Jurkat, Clone E6-1 (cell line): ENCODE measurements around the gene GRPEL1. TPM values are rescaled to one million over a fixed set of nuclear protein-coding genes. Genes with fewer than 3 reads are reported as not detected.
"Not testable (repeated sequence)": the region's sequence is repeated elsewhere in the genome, so short reads cannot be mapped to it uniquely, and the experiment has no call there.

ENCODE experiments used
- DNase-seq: peaks from one replicate; pipeline ENCODE4 v3.0.0-alpha.2; 2011; ENCODE audit warnings: low read depth, low spot score
- H3K4me3 ChIP-seq: 2 replicates; pipeline ENCODE4 v1.5.1; 2011; ENCODE audit warnings: mild to moderate bottlenecking, low read length, control low read depth, moderate library complexity
- polyA plus RNA-seq: library from polyadenylated mRNA; unstranded; fragments of >200 nt; gene quantifications from one replicate; pipeline ENCODE4 v1.2.1, GENCODE V29; 2012; ENCODE audit warnings: missing spikeins; ENCODE audit not compliant: insufficient read length, insufficient read depth

Gene GRPEL1
- 106 TPM for polyA plus RNA-seq

DNA sequence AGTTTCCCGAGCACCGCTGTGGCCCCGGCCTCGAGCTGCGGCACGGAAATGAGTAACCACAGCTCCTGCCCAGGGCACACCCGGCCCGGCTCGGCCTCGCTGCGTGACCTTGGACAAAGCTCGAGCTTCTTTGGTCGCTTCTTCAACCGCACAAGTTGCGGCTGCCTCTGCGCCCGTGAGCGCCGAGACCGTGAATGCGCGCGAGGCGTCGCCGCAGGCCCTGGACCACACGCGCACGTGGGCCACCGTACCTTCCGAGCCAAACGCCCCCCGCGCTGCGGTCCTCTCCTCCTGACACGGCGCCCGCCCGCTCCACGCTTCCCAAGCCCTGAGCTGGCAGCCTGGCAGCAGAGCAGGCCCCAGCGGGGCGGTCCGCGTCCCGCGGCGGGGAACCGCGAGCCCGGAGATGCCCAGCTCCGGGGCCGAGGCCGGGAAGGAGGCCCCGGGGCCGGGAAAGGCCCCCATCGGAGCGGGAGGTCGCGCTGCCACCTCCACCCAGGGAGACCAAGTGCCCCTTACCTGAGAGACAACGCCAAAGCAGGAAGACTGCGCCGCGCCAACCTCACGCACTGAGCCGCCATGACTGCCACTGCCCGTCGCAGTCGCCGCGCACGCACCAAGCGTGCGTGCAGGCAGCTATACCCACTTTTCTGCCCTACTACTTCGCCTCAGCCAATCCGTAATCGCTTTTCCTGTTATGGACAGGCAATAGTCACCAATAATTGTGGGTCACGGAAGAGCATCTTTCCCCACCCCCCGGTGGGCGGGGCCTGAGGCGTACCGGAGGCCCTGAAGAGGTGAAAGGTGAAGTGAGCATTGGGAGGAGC is at the start of gene GRPEL1:
TSS of gene GRPEL1 (minus strand) at position 613 of the 827 bp plus-strand sequence. CDS start at position 581, 32 bp downstream.
- H3K4me3 ChIP-seq, result peak within 1 kb of the TSS; percentile 90
- DNase-seq, result peak; percentile 99

DNA sequence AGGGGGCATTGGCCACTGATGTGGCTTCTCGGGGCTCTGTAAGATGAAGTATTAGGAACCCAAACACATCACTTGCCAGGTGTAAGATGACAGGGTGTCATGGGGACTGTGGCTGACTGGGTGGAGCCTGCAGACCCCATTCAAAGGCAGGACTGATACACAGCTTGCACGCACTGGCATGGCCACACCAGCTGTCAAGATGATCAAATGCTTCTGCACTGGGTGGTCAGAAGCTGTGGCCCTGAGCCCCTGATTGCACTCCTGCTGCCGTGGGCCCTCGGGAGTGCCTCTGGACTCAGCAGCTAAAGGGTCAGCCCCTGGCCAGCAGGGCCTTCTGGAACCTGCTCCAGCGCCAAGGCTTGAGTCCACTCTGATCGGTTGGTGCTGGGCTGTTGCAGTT is 48.8 kb upstream of the GRPEL1 start:
- no peak for DNase-seq
- H3K4me3 ChIP-seq, result no peak overlapping the region

- no peak overlapping the region for H3K4me3 ChIP-seq
- no peak for DNase-seq
Observed at GRCh38 chr4:7115557-7116340, 47.9 kb upstream of the GRPEL1 start.

- DNase-seq, result no peak
- no peak overlapping the region for H3K4me3 ChIP-seq
Observed at GRCh38 chr4:7112656-7113055, 44.8 kb upstream of the GRPEL1 start.

DNA sequence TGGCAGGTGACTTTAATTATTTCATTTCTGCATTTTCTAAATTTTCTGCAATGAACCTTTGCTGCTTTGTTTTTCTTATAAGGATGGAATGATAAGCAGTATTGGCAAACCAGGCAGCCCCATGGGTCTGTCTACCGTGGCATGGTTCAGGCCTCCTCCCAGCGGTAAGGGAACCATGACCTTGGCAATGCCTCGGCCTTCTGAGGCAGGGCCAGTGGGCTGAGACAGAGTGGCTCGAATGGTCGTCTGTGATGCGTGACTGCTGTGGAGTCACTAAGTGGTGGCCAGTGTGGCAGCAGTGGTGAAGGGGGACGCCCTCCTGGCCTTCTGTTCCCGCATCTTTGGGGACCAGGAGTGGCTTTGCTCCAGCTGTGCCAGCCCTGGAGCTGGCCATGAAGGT is 43.6 kb upstream of the GRPEL1 start:
- no peak overlapping the region for H3K4me3 ChIP-seq

DNA sequence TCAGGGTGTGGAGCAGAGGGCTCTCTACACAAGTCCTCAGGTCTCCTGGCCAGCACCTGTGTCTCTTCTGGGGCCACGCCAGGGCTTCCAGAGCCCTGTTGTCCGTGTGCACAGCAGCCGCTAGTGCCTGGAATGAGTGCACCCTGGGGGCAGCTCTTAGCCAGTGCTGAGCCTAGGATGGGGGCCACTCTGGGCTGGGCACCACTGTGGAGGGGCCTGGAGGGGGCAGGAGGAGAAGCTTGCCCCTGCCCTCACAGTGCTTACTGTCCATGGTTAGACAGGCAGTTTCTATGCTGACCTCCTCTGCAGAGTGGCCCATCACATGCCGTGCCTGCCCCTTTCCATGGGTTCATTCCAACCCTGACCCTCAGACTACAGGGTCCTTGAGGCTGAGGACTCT is 42.7 kb upstream of the GRPEL1 start:
- no peak for DNase-seq
- H3K4me3 ChIP-seq, result no peak overlapping the region

More for the DNA sequence above, 43.6 kb upstream of the GRPEL1 start:
- DNase-seq, result no peak

- DNase-seq, result no peak
- no peak overlapping the region for H3K4me3 ChIP-seq
Observed at GRCh38 chr4:7109169-7109568, 41.3 kb upstream of the GRPEL1 start.

DNA sequence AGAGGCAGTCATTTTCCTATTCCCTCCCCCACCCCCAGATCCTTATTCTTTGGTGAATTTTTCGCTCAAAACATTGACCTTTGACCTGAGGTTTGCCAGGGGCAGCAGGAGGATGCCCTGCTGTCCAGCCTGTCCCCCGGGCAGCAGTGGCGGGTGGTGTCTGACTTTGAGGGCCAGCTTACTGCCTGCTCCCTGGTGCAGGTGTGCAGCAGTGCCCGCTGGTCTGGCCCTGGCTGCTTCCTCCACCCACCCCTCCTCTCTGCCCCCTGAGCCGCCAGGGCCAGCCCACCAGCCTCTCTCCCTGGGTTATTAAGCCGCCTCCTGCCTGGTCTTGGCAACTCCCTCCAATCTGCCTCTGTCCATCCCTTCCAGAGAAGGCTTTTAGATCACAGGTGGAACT is 40.8 kb upstream of the GRPEL1 start:
- no peak overlapping the region for H3K4me3 ChIP-seq
- no peak for DNase-seq

- no peak for DNase-seq
- H3K4me3 ChIP-seq, result no peak overlapping the region
Observed at GRCh38 chr4:7108046-7108625, 40.3 kb upstream of the GRPEL1 start.

DNA sequence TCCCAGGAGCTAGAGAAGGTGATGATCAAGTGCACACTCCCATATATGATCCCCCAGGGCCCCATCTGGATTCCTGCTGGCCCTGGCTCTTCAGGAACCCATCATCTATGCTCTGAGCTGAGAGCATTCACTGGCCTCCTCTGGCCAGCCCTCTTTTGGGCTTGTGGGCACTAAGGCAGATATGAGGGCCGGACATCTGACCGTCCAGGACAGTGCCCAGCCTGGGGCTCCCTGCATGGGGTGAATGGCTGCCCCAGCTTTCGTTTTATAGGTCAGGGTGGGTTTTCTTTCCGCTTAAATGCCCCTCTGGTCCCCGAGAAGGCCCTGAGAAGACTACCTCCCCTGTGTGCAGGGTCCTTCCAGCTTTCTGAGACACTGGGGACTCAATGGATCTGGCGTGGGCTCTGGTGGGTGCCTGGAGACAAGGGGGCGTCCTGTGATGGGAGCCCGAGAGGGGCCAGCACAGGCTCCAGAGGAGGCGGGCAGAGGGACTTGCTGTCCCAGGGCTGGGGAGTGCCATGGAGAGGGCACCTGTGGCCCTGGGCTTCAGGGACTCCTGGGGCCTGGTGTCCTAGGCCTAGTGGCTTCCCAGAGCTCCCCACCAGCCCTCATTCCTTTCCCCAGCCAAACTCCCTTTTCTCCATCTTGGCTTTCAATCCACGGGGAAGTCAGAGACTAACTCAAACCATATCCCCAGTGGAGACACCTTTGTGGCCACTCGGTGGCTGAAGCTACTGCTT is 39.5 kb upstream of the GRPEL1 start:
- DNase-seq, result no peak
- H3K4me3 ChIP-seq, result no peak overlapping the region

GRCh38 chr4:7105276-7105675 is 37.4 kb upstream of the GRPEL1 start:
- no peak for DNase-seq
- H3K4me3 ChIP-seq, result no peak overlapping the region

DNA sequence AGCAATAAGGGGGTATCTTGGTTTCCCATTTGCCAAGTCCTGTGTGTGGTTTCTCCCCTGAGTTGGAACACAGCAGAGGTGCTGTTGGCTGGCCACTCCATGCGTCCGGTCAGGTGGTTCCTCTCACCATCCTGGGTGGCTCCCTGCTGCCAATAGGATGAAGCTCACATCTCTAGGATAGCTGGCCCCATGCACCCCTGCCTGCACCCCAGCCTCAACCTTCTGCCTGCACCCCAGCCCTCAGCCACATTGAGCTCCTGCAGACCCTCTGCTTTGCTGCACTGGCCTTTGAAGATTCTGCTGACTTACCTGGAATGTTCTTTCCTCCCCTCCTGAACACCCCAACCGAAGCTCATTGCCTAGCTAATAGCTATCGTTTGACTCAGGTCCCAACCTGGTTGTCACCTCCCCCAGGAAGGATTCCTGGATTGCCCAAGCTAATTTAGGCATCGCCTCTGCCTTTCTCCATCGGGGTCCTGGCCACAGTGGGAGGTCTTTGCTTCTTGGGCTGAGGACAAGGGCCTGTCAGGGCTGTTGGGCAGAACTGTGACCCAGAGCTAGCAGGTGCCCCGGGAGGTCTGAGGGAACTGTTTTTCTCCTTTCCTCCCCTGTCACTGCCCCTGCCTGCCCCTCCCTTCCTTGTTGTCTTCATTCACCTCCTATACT is 36.6 kb upstream of the GRPEL1 start:
- no peak overlapping the region for H3K4me3 ChIP-seq
- no peak for DNase-seq

DNA sequence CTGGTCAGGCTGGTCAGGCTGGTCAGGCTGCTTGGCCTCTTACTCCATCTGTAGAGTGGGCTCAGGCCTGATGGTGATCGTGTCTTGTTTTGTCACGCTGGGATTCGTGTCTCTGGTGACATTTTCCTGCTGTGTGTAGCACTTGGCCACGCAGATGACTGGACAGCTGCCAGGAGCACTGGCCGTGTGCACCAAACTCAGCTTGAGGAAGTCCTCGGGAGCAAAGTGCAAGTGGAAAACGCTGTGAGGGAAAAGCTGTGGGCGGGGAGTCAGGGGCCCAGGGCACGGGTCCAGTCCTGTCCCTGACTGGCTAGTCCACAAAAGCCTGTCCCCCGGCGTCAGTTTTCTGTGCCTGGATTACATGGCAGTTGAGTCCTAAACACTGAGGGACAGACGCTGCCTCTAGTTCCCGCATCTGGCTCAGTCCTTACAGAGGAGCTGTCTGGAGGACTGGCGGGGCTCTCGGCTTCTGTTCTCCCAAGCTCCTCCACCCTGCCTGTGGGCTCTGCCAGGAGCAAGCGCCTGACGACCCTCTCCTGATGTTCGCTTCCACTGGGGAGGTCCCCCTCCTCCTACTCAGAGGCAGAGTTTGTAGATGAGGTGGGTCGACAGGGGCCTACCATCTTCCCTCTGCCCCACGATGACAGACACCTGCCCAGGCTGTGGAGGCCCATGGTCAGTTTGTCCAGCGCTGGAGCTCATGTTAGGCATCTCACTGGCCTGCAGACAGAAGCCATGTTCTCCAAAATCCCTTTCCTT is 35.9 kb upstream of the GRPEL1 start:
- no peak for DNase-seq
- peak overlapping the region; percentile 22 for H3K4me3 ChIP-seq

DNA sequence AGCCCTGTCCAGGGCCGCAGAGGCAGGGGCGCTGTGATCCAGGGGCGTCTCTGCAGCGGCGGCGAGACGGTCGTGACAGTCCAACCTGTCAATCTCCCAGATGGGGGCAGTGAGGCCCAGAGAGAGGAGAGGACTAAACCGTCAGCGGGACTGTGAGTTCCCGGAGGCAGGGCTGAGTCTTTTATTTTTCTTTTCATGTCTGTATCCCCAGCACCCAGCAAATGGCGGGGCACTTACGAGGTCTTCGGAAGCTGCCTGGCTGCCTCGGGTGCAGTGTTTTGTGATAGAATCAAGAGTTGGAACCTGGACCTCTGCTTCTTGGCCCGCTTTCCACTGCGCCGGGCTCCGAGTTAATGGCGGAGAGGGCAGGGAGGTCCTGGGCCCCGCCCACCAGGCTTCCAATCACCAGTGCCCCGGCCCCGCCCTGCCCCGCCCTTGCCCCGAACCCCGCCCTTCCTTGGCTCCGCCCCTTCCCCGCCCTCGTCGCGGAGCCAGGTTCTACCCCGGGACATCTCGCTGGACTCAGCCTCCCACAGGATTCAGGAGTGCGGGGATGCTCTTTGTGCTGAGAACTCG is 35.3 kb upstream of the GRPEL1 start:
- H3K4me3 ChIP-seq, result peak overlapping the region; percentile 77
- peak; percentile 57 for DNase-seq

DNA sequence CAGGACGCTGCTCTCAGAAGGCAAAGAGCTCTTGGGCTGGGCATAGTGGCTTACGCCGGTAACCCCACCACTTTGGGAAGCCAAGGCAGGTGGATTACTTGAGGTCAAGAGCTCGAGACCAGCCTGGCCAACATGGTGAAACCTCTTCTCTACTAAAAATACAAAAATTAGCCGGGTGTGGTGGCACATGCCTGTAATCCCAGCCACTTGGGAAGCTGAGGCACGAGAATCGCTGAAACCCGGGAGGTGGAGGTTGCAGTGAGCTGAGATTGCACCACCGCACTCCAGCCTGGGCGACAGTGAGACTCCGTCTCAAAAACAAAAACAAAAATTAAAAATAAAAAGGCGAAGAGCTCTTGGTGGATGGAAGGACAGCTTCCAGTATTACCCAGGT is 34.6 kb upstream of the GRPEL1 start:
- H3K4me3 ChIP-seq, result peak overlapping the region; percentile 77
- not testable (repeated sequence) for DNase-seq

DNA sequence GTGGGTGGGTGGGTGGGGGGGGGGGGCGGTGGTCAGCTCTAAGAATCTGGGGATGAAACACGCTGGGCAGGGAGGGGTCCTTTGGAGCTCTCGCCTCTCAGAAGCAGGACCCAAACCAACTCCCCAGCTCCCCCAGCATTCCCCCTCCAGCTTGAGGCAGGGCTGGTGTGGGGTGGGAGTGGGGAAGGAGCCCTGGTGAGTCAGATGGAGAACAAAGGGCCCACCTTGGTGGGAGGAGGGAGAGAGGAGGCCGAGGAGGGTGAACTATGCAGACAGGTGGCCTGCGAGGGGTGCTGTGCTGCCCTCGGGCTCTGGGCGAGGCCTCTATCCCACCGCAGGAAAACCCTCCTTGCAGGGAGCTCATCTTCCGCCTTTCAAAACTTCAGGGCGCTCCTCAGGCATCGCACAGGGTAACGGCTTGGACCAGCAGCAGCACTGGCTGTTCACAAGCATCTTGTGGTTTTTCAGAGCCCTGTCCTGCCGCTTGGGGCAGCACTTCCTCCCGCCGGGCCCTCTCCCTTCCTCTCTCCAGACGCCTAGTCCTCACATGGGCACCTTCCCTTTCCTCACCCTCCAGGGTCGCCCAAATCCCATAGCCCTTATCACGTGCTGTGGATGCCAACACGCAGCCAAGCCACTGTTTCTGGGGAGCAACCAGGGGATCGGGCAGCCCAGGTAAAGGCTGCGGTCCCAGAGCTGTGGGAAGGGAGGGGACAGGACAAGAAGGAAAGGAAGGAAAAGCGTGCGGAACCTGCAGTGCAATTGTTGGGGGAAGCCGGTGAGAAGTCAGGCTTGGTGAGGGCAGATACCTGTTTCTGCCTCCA is 34.0 kb upstream of the GRPEL1 start:
- peak overlapping the region; percentile 77 for H3K4me3 ChIP-seq
- DNase-seq, result peak; percentile 24

- DNase-seq, result no peak
- no peak overlapping the region for H3K4me3 ChIP-seq
Observed at GRCh38 chr4:7096236-7096635, 28.4 kb upstream of the GRPEL1 start.
